SU-DHL-6 (cell line): ENCODE data around the gene LCP1.

Source experiments
- CTCF ChIP-seq: fragments of 200-600 bp; sonication (generic); IDR thresholded peaks from one replicate; pipeline ENCODE4 v1.5.1; 2017; ENCODE audit warnings: antibody characterized with exemption, mild to moderate bottlenecking, low read length, moderate library complexity; ENCODE audit not compliant: insufficient read depth, poor library complexity, severe bottlenecking
- EZH2phosphoT487 ChIP-seq: fragments of 200-600 bp; sonication (generic), shearing (Covaris generic); conservative IDR thresholded peaks from 2 replicates; pipeline ENCODE4 v1.6.1; 2018; ENCODE audit warnings: mild to moderate bottlenecking, antibody characterized with exemption, low read length, moderate library complexity, mixed read lengths

- TF ChIP-seq EZH2phosphoT487: no peak
- TF ChIP-seq CTCF: no peak
Measured at GRCh38 chr13:46102255-46102605, 79.7 kb downstream of the LCP1 start.
